ENCODE data around the gene STAC3.

STAC3 gene

GRCh38 chr12:57210461-57210860 is 40.5 kb downstream of the STAC3 start:
- no peak for DNase-seq (ENCODE audit: low read depth)

- DNase-seq (ENCODE audit: low read depth) = no peak
Measured at GRCh38 chr12:57209916-57210315, 41.1 kb downstream of the STAC3 start.

GRCh38 chr12:57208631-57209282 is 42.2 kb downstream of the STAC3 start:
- DNase-seq (ENCODE audit: low read depth) = no peak

GRCh38 chr12:57207731-57208630 is 43.0 kb downstream of the STAC3 start:
- DNase-seq (ENCODE audit: low read depth) = no peak

- DNase-seq (ENCODE audit: low read depth) = no peak
Measured at GRCh38 chr12:57205931-57206330, 45.1 kb downstream of the STAC3 start.

GRCh38 chr12:57205186-57205585 is 45.8 kb downstream of the STAC3 start:
- DNase-seq (ENCODE audit: low read depth) = no peak

GRCh38 chr12:57204454-57204853 is 46.5 kb downstream of the STAC3 start:
- DNase-seq (ENCODE audit: low read depth) = no peak

GRCh38 chr12:57203791-57204190 is 47.2 kb downstream of the STAC3 start:
- DNase-seq (ENCODE audit: low read depth) = no peak

GRCh38 chr12:57203201-57203600 is 47.8 kb downstream of the STAC3 start:
- no peak for DNase-seq (ENCODE audit: low read depth)

GRCh38 chr12:57202321-57202720 is 48.7 kb downstream of the STAC3 start:
- no peak for DNase-seq (ENCODE audit: low read depth)

GRCh38 chr12:57201631-57202030 is 49.4 kb downstream of the STAC3 start:
- no peak for DNase-seq (ENCODE audit: low read depth)

- no peak for DNase-seq (ENCODE audit: low read depth)
Measured at GRCh38 chr12:57201219-57201618, 49.8 kb downstream of the STAC3 start.

GRCh38 chr12:57200497-57200896 is 50.5 kb downstream of the STAC3 start:
- DNase-seq (ENCODE audit: low read depth) = no peak

GRCh38 chr12:57199191-57199590 is 51.8 kb downstream of the STAC3 start:
- DNase-seq (ENCODE audit: low read depth) = no peak

- DNase-seq (ENCODE audit: low read depth) = no peak
Measured at GRCh38 chr12:57198329-57198728, 52.7 kb downstream of the STAC3 start.

- no peak for DNase-seq (ENCODE audit: low read depth)
Measured at GRCh38 chr12:57196956-57197355, 54.0 kb downstream of the STAC3 start.

GRCh38 chr12:57196439-57196838 is 54.5 kb downstream of the STAC3 start:
- DNase-seq (ENCODE audit: low read depth) = no peak

- DNase-seq (ENCODE audit: low read depth) = no peak
Measured at GRCh38 chr12:57195611-57196371, 55.2 kb downstream of the STAC3 start.

- no peak for DNase-seq (ENCODE audit: low read depth)
Measured at GRCh38 chr12:57195186-57195585, 55.8 kb downstream of the STAC3 start.

- DNase-seq (ENCODE audit: low read depth) = no peak
Measured at GRCh38 chr12:57194253-57194652, 56.7 kb downstream of the STAC3 start.

GRCh38 chr12:57193706-57194245 is 57.2 kb downstream of the STAC3 start:
- no peak for DNase-seq (ENCODE audit: low read depth)

All from iris pigment epithelial cell (primary cell).